ENCODE data around the gene SERPINF2. TPM values are rescaled to one million over a fixed set of nuclear protein-coding genes. Genes with fewer than 3 reads are reported as not detected.
"Not testable (repeated sequence)": the region's sequence is repeated elsewhere in the genome, so short reads cannot be mapped to it uniquely, and the experiment has no call there.

The SERPINF2 gene
- total RNA-seq, 1 experiment from 2014 or later, result 59.9 TPM

GRCh38 chr17:1707107-1707506 lies 35.6 kb upstream of the SERPINF2 start:
- no peak for DNase-seq
- H3K36me3 ChIP-seq (ENCODE audit: control insufficient read depth, insufficient read depth, low read length), result no peaks in the 10 kb centered on the region
- Mint-ChIP-seq H3K9me3 (ENCODE audit: unreplicated experiment) (no peaks in the 10 kb centered on the region), H3K27me3 (ENCODE audit: insufficient read depth, unreplicated experiment) (no peaks in the 10 kb centered on the region), H3K27ac (ENCODE audit: unreplicated experiment) (no peak overlapping the region), H3K4me3 (ENCODE audit: unreplicated experiment) (no peak overlapping the region), H3K36me3 (ENCODE audit: insufficient read depth, unreplicated experiment) (peaks cover 29% of the 10 kb centered on the region), H3K4me1 (ENCODE audit: low read depth, unreplicated experiment) (peaks cover 20% of the 10 kb centered on the region)
- no peak for TF ChIP-seq CTCF (IDR thresholded peaks at IDR 0.05; ENCODE audit: insufficient read depth in 1 of 2, low read depth in 1 of 2, low read length in 1 of 2, severe bottlenecking in 1 of 2, unreplicated experiment in 1 of 2)
- POLR2A ChIA-PET, result no interaction called here
- H3K4me3 ChIP-seq (ENCODE audit: low read depth, low read length), result no peak overlapping the region
- H3K27me3 ChIP-seq (replicated peaks; ENCODE audit: control insufficient read depth, insufficient read depth, low read length), result no peaks in the 10 kb centered on the region
- CTCF ChIA-PET, result no interaction called here
- H3K9me3 ChIP-seq, result no peaks in the 10 kb centered on the region
- intact Hi-C loops (cut with micrococcal nuclease; ENCODE audit: unreplicated experiment), result no loop called here
- no TSS peak for BruUV-seq (replicated peaks)
- peaks cover 14% of the 10 kb centered on the region for H3K4me1 ChIP-seq

DNA sequence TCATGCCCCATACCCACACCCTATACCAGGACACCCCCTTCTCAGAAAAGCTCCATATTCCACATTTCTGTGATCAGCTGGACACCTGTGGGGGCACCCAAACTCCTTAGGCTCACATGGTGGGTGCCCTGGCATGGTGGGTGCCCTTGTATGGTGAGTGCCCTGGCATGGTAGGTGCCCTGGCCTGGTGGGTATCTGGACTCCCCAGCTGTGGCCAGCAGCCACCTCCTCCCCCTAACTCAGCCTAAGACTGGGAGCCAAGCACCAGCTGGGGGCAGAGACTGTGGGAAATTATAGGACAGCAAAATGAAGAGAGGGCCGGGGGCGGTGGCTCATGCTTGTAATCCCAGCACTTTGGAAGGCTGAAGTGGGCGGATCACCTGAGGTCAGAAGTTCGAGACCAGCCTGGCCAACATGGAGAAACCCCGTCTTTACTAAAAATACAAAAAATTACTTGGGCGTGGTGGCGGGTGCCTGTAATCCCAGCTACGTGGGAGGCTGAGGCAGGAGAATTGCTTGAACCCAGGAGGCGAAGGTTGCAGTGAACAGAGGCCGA lies 33.8 kb upstream of the SERPINF2 start:
- H3K9me3 Mint-ChIP-seq (ENCODE audit: unreplicated experiment); H3K27ac Mint-ChIP-seq (ENCODE audit: unreplicated experiment); H3K36me3 ChIP-seq (ENCODE audit: control insufficient read depth, insufficient read depth, low read length); H3K9me3 ChIP-seq; POLR2A ChIA-PET; H3K4me3 ChIP-seq (ENCODE audit: low read depth, low read length); DNase-seq; intact Hi-C loops (cut with micrococcal nuclease; ENCODE audit: unreplicated experiment); H3K27me3 ChIP-seq (replicated peaks; ENCODE audit: control insufficient read depth, insufficient read depth, low read length); H3K27me3 Mint-ChIP-seq (ENCODE audit: insufficient read depth, unreplicated experiment); BruUV-seq (replicated peaks): not testable (repeated sequence)
- peaks cover 31% of the 10 kb centered on the region for H3K4me1 Mint-ChIP-seq (ENCODE audit: low read depth, unreplicated experiment)
- peak overlapping the region; percentile 86 for H3K4me3 Mint-ChIP-seq (ENCODE audit: unreplicated experiment)
- peaks cover 27% of the 10 kb centered on the region for H3K4me1 ChIP-seq
- CTCF ChIA-PET, result interaction anchor here (0.8 to 1.0 kb wide), 2 partner anchors 12 to 75 kb away, joined by 8 read pairs; no protein-coding TSS in a partner anchor
- H3K36me3 Mint-ChIP-seq (ENCODE audit: insufficient read depth, unreplicated experiment), result peaks cover 47% of the 10 kb centered on the region

DNA sequence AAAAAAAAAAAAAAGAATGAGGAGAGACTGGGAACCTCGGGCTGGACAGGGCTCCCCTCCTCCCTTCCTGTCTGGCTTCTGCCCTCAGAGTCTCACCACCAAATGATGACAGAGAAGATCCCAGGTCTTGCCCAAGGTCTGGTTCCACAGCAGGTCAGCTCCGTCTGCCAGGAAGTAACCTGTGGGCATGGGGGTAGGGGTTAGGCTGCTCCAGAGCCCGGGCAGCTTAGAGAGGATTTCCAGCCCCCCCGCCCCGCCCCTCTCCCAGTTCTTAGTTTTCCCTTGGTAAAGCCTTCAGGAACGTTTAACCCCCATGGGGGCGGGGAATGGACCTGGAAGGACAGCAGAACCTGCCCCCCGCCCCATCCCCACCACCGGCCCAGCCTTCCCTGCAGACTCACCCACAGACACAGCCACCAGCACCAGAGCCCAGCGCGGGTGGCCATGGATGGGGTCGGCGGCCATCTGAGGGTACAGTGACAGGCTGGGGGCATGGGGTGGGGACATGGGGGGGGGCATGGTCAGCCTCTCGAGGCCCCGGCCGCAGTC lies 33.2 kb upstream of the SERPINF2 start:
- peaks cover 5% of the 10 kb centered on the region for H3K36me3 ChIP-seq (ENCODE audit: control insufficient read depth, insufficient read depth, low read length)
- Mint-ChIP-seq H3K27me3 (ENCODE audit: insufficient read depth, unreplicated experiment) (no peaks in the 10 kb centered on the region), H3K27ac (ENCODE audit: unreplicated experiment) (no peak overlapping the region), H3K4me1 (ENCODE audit: low read depth, unreplicated experiment) (peaks cover 34% of the 10 kb centered on the region), H3K9me3 (ENCODE audit: unreplicated experiment) (no peaks in the 10 kb centered on the region), H3K4me3 (ENCODE audit: unreplicated experiment) (peak overlapping the region; percentile 86), H3K36me3 (ENCODE audit: insufficient read depth, unreplicated experiment) (peaks cover 49% of the 10 kb centered on the region)
- ChIA-PET CTCF (interaction anchor here (0.5 to 1.0 kb wide), 3 partner anchors 12 to 97 kb away, joined by 4 to 8 read pairs (median 8); no protein-coding TSS in a partner anchor), POLR2A (interaction anchor here (1.6 kb wide), 1 partner anchor 12 kb away, joined by 3 read pairs; no protein-coding TSS in a partner anchor)
- H3K9me3 ChIP-seq, result no peaks in the 10 kb centered on the region
- DNase-seq, result peak in 1 of 2 experiments; percentile 45
- H3K4me1 ChIP-seq, result peaks cover 31% of the 10 kb centered on the region
- H3K27me3 ChIP-seq (replicated peaks; ENCODE audit: control insufficient read depth, insufficient read depth, low read length), result no peaks in the 10 kb centered on the region
- intact Hi-C loops (cut with micrococcal nuclease; ENCODE audit: unreplicated experiment), result no loop called here
- no peak for TF ChIP-seq CTCF (IDR thresholded peaks at IDR 0.05; ENCODE audit: insufficient read depth in 1 of 2, low read depth in 1 of 2, low read length in 1 of 2, severe bottlenecking in 1 of 2, unreplicated experiment in 1 of 2)
- BruUV-seq (replicated peaks), result no TSS peak
- H3K4me3 ChIP-seq (ENCODE audit: low read depth, low read length), result peak overlapping the region; percentile 71
